Kidney epithelial cell (primary cell): ENCODE data around the gene SIRPB1. TPM values are rescaled to one million over a fixed set of nuclear protein-coding genes. Genes with fewer than 3 reads are reported as not detected.
"Not testable (repeated sequence)": the region's sequence is repeated elsewhere in the genome, so short reads cannot be mapped to it uniquely, and the experiment has no call there.

Source experiments
- DNase-seq: peaks from one replicate; pipeline ENCODE4 v3.0.0-alpha.2; 2010; ENCODE audit warnings: low read depth
- H3K27me3 ChIP-seq: 2 replicates; pipeline ENCODE4 v1.6.0; 2011; ENCODE audit warnings: low read length; ENCODE audit not compliant: control insufficient read depth, insufficient read depth
- H3K36me3 ChIP-seq: 2 replicates; pipeline ENCODE4 v1.5.1; 2011; ENCODE audit warnings: low read length; ENCODE audit not compliant: control insufficient read depth, insufficient read depth
- H3K4me3 ChIP-seq: 2 replicates; pipeline ENCODE4 v1.5.1; 2011; ENCODE audit warnings: low read depth, mild to moderate bottlenecking, control low read depth, low read length
- total RNA-seq: library from RNA; depleted of rRNA; stranded (reverse); fragments of >200 nt; gene quantifications from 2 replicates; pipeline ENCODE4 v1.2.3, GENCODE V29; 2015
- TF ChIP-seq, protein P1 (sequence below): IDR thresholded peaks from 2 replicates; pipeline ENCODE4 v1.5.1; 2011; ENCODE audit warnings: mild to moderate bottlenecking, moderate library complexity, low read length, control low read depth, inconsistent platforms; ENCODE audit not compliant: insufficient read depth, poor library complexity, severe bottlenecking

Gene SIRPB1
- total RNA-seq, 1 donor from 2014 or later: 1.4 TPM

DNA sequence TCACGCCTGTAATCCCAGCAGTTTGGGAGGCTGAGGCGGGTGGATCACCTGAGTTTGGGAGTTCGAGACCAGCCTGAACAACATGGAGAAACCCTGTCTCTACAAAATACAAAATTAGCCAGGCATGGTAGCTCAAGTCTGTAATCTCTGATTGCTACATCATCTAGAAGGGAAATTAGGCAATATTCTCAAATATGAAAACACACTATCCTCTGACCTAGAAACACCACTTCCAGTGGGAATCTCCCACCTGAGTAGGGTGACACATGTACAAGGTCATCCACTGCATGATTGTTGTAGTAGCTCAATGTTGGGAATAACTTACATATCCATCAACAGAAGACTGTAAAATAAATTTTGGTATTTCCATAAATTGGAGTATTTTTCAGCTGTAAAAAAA lies 43.2 kb downstream of the SIRPB1 start:
- DNase-seq: no peak
- no peaks in the 10 kb centered on the region for H3K27me3 ChIP-seq
- H3K36me3 ChIP-seq: no peaks in the 10 kb centered on the region
- TF ChIP-seq, protein P1, sequence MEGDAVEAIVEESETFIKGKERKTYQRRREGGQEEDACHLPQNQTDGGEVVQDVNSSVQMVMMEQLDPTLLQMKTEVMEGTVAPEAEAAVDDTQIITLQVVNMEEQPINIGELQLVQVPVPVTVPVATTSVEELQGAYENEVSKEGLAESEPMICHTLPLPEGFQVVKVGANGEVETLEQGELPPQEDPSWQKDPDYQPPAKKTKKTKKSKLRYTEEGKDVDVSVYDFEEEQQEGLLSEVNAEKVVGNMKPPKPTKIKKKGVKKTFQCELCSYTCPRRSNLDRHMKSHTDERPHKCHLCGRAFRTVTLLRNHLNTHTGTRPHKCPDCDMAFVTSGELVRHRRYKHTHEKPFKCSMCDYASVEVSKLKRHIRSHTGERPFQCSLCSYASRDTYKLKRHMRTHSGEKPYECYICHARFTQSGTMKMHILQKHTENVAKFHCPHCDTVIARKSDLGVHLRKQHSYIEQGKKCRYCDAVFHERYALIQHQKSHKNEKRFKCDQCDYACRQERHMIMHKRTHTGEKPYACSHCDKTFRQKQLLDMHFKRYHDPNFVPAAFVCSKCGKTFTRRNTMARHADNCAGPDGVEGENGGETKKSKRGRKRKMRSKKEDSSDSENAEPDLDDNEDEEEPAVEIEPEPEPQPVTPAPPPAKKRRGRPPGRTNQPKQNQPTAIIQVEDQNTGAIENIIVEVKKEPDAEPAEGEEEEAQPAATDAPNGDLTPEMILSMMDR: no peak
- no peak overlapping the region for H3K4me3 ChIP-seq

DNA sequence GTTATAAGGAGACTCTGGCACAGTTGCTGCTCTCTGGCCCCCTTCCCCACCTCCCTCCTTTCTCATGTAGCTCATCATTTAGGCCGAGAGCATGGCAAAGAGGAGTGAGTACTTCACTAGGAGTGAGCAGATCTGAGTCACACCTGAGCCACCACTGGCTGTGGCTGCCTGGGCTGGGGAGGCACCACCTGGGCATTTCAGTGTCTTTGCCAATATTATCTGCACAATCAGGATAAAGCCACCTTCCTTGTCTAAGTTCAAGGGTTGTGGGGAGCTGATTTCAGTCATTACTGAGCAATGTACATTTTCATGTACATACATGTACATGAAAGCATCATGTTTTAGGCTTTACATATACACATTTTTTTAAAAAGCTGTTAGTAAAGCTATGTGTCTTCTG lies 43.8 kb downstream of the SIRPB1 start:
- not testable (repeated sequence) for H3K4me3 ChIP-seq, DNase-seq, H3K36me3 ChIP-seq, H3K27me3 ChIP-seq

GRCh38 chr20:1571583-1571982 lies 48.2 kb downstream of the SIRPB1 start:
- H3K4me3 ChIP-seq, H3K27me3 ChIP-seq, H3K36me3 ChIP-seq, DNase-seq: not testable (repeated sequence)

Other genes starting within 250 kb of the SIRPB1 start
- gene FKBP1A, start 227.0 kb downstream of the SIRPB1 start, total RNA-seq: 144 and 155 TPM in 2 replicates
- 58.3 and 58.9 TPM in 2 replicates for gene NSFL1C, start 153.2 kb downstream of the SIRPB1 start, total RNA-seq
- not detected in 2 replicates for gene SIRPB2, start 128.6 kb downstream of the SIRPB1 start, total RNA-seq
- not detected in 2 replicates for gene SIRPD, start 62.3 kb downstream of the SIRPB1 start, total RNA-seq
- not detected in 2 replicates for gene SIRPG, start 37.8 kb upstream of the SIRPB1 start, total RNA-seq